GM19455 (cell line): ENCODE data around the gene MOAP1.
A peak's percentile ranks its signal among the peaks of the same experiment; 100 is the strongest.
"Not testable (repeated sequence)": the region's sequence is repeated elsewhere in the genome, so short reads cannot be mapped to it uniquely, and the experiment has no call there.

Experiments
- ATAC-seq: cut with Tn5 transposase; IDR thresholded peaks from one replicate; pipeline ENCODE4 v1.9.1; 2021; ENCODE audit not compliant: unreplicated experiment

The MOAP1 gene

DNA sequence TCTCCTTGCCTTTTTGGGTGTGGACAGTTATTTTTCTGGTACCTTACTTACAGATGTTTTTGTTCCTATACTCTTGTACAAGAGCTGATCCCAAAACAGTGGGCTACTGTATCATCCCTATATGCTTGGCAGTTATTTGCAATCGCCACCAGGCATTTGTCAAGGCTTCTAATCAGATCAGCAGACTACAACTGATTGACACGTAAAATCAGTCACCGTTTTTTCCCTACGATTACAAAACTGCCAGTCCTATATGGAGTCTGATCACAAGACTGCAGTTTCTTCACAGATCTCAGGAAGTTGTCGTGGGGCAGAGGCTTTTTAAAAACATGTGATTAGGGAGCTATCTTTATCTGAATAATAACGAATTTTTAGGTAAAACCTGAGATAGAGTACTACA, 1.8 kb upstream of the MOAP1 start:
- ATAC-seq, result no peak

DNA sequence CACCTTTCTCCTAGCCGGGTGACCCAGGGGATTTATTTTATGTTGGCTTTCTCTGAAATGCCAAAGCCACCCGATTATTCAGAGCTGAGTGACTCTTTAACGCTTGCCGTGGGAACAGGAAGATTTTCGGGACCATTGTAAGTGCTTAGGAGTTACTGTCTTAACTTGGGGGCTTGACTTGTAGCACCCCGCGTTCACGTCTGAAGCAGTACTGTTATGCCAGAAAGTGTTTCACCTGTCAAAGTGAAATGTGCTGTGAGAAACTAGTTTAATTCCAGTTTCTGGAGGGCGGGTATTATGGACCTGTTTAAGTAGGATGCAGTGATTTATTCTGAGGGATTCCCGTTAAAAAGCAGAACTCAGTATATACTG, 638 bp upstream of the MOAP1 start:
- ATAC-seq, result peak; percentile 7

DNA sequence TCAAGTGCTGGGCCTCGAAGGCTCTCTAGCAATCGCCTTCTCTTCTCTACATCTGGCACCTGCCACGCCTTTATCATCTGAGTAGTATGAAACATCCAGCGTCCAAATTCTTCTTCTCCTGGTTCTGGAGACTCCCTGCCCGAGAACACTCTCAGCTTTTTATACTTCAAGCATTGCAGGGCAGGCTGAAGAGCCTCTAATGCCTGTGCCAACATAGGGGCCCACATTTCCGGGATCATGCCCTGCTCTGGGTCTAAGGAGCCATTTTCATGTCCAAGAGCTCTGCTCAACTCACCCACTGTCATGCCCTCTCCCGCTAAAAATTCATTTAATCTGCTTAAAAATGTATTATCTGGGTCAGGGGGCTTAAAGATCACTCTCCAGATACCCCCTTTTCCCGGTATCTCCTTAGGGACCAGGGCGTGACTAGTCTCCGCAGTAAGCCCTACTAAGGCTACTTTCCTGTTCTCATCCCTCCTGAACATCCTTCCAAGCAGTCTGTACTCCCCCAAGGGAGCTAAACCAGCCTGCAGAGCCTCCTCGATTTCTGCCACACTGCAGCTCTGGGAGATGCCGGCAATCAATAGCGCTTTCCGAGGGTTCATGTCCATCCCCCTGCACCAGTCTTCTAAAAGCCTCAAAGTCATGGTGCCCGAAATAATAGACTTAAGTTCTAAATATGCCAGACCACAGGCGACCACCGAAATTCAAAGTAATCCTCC, 940 bp downstream of the MOAP1 start:
- no peak for ATAC-seq

DNA sequence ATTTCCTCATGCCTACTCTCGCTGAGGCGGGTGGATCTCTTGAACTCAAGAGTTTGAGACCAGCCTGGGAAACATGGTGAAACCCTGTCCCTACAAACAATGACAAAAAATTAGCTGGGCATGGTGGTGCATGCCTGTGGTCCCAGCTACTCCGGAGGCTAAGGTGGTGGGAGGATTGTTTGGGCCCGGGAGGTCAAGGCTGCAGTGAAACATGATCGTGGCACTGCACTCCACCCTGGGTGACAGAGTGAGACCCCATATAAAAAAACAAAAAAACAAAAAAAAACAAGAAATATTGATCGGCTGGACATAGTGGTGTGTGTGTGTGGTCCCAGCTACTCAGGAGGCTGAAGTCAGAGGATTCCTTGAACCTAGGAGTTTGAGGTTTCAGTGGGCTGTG, 9.2 kb downstream of the MOAP1 start:
- ATAC-seq, result no peak

DNA sequence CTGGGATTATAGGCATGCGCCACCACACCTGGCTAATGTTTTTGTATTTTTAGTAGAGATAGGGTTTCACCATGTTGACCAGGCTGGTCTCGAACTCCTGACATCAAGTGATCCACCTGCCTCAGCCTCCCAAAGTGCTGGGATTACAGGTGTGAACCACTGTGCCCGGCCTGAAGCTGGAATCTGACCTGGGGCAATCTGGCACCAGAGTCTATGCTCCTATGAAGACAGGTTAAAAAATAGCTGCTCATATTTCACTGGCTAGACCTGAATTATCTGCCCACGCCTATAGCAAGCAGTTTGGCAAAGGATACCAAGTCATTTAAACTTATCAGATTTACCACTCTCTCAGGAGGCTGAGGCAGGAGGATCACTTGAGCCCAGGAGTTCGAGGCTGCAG, 10.0 kb downstream of the MOAP1 start:
- not testable (repeated sequence) for ATAC-seq

DNA sequence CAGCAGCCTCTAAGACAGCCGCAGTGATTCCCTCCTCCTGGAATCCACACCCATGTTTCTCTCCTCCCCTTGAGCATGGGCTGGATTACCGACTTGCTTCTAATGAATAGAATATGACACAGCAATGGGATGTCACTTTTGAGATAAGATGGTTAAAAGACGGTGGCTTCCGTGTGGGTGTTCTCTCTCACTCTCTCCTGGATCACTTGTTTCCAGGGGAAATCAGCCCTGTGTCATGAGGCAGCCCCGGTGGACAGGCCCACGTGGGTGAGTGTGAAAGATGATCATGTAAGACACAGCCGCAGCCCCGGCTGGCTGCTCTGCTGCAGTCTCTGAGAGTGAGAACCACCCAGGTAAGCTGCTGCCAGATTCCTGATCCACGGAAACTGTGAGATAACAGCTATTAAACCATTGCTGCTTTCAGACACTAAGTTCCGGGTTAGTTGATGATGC, 10.7 kb downstream of the MOAP1 start:
- no peak for ATAC-seq

DNA sequence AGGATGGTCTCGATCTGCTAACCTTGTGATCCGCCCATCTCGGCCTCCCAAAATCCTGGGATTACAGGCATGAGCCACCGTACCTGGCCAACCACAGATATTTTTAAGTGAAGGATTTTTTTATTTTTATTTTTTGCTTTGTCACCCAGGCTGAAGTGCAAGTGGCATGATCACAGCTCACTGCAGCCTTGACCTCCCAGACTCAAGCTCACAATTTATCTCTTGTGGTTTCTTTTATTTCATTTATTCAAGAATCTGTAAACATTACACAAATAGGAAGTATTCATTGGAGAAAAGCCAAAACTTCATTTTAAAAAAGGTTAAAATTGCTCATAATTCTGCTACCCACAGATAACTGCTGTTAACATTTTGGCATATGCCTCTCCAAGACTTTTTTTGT, 13.3 kb downstream of the MOAP1 start:
- no peak for ATAC-seq

DNA sequence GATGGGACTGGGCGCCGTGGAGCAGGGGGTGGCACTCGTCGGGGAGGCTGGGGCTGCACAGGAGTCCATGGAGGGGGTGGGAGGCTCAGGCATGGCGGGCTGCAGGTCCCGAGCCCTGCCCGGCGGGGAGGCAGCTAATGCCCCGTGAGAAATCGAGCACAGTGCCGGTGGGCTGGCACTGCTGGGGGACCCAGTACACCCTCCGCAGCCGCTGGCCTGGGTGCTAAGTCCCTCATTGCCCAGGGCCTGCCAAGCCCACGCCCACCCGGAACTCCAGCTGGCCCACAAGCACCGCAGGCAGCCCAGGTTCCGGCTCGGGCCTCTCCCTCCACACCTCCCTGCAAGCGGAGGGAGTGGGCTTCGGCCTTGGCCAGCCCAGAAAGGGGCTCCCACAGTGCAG, 14.6 kb downstream of the MOAP1 start:
- not testable (repeated sequence) for ATAC-seq

DNA sequence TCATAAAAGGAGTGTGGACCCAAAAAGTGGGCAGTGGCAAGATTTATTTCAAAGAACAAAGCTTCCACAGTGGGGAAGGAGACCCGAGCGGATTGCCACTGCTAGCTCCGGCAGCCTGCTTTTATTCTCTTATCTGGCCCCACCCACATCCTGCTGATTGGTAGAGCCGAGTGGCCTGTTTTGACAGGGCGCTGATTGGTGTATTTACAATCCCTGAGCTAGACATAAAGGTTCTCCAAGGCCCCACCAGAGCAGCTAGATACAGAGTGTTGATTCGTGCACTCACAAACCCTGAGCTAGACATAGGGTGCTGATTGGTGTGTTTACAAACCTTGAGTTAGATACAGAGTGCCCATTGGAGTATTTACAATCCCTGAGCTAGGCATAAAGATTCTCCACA, 15.1 kb downstream of the MOAP1 start:
- ATAC-seq, result not testable (repeated sequence)

DNA sequence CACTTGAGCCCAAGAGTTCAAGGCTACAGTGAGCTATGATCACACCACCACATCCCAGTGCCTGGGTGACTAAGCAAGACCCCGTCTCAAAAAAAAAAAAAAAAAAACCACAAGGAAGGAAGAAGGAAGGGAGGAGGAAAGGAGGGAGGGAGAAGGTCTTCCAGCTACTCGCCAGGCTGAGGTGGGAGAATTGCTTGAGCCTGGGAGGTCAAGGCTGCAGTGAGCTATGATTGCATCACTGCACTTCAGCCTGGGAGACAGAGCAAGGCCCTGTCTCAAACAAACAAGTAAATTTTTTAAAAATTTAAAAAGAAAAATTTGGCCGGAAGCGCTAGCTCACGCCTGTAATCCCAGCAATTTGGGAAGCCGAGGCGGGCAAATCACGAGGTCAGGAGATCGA, 16.1 kb downstream of the MOAP1 start:
- ATAC-seq, result not testable (repeated sequence)

DNA sequence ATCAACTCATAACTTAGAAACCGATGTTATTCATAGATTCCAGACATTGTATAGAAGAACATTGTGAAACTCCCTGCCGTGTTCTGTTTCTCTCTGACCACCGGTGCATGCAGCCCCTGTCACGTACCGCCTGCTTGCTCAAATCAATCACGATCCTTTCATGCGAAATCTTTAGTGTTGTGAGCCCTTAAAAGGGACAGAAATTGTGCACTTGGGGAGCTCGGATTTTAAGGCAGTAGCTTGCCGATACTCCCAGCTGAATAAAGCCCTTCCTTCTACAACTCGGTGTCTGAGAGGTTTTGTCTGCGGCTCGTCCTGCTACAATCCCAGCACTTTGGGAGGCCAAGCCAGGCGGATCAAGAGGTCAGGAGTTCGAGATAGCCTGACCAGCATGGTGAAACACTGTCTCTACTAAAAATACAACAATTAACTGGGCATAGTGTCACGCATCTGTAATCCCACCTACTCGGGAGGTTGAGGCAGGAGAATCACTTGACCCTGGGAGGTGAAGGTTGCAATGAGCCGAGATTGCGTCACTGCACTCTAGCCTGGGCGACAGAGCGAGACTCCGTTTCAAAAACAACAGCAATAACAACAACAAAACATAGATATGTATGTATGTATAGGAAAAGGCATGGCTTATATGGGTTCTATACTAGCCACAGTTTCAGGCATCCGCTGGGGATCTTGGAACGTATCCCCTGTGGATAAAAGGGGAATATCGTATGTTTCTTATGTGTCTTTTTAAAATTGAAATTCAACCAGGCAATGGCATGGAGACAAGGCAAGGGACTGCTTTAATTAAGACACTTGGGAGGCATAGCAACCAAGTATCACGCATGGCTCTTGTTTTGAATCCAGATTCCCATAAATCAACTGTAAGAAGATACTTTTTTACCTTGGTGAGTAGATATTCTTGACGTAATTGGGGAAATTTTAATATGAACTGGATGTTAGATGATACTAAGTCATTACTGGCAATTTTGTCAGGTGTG, 19.1 kb downstream of the MOAP1 start:
- not testable (repeated sequence) for ATAC-seq

DNA sequence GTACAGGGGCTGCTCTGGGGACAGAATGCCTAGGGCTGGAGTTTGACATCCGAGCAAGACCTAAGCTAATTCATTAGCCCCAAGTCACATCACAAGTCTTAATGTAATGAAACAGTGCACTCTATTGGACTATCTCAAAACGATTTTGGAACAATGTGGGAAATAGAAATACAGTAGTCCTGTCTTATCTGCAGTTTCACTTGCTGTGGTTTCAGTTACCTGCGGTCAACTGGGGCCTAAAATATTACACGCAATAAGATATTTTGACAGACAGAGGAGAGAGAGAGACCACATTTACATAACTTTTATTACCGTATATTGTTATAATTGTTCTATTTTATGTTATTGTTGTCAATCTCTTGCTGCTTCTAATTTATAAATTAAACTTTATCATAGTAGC, 21.1 kb downstream of the MOAP1 start:
- ATAC-seq, result no peak

DNA sequence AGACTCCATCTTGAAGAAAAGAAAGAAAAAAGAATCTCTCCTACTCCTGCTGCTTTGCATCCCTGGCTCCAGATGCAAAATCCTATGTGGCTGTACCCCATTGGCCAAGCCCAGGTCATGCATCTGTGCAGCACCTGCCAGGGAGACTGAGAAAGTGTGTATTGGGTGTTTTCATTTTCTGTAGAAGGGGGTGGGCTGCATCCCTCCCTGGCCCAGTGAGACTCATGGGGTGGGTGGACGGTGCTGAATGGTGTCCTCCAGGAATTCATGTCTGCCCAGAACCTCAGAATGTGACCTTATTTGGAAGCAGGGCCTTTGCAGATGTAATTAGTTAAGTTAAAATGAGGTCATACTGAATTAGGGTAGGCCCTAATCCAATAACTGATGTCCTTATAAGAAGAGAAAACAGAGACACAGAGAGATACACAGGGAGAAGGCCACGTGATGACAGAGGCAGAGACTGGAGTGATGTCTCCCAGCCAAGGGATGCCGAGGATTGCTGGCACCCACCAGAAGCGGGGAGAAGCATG, 23.2 kb downstream of the MOAP1 start:
- ATAC-seq, result no peak

DNA sequence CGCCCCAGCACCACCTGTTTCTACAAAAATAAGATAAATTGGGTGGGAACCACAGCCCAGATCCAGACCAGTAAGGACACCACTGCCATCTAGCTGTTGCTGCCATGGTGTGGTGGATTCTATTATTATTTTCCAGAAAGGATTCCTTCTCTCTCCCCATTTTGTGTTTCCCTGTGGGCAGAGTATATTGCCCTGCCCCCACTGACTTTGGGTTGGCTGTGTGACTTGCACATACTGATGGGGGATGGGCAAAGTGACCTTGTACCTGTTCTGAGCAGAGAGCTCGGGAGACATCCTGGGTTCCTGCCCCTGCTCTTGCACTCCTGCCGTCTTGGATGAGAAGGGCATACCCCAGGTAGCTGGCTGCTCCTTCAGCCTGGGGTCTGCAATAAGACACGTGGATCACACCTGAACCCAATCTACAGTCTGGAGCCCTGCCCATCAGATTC, 24.3 kb downstream of the MOAP1 start:
- no peak for ATAC-seq

DNA sequence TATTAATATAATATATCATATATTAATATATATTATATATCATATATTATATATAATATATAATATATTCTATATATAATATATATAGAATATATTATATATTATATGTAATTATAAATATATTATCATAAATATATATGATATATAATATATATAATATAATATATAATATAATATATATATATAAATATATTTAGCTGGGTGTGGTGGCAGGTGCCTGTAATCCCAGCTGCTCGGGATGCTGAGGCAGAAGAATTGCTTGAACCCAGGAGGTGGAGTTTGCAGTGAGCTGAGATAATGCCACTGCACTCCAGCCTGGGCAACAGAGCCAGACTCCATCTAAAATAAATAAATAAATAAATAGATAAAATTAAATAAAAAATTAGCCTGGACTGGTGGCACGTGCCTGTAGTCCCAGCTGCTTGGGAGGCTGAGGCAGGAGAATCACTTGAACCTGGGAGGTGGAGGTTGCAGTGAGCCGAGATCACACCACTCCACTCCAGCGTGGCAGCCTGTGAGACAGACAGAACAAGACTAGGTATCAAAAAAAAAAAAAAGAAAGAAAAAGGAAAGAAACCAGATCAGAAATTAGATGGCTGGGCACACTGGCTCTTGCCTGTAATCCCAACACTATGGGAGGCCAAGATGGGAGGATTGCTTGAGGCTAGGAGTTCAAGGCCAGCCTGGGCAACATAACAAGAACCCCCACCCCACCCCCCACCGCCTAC, 24.9 kb downstream of the MOAP1 start:
- ATAC-seq, result not testable (repeated sequence)

DNA sequence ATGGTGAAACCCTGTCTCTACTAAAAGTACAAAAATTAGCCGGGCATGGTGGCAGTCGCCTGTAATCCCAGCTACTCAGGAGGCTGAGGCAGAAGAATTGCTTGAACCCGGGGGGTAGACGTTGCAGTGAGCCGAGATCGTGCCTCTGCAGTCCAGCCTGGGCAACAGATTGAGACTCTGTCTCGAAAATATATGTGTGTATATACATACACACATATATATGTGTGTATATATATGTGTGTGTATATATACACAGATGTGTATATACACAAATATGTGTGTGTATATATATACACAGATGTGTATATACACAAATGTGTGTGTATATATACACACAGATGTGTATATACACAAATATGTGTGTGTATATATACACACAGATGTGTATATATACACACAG, 26.3 kb downstream of the MOAP1 start:
- ATAC-seq, result not testable (repeated sequence)

DNA sequence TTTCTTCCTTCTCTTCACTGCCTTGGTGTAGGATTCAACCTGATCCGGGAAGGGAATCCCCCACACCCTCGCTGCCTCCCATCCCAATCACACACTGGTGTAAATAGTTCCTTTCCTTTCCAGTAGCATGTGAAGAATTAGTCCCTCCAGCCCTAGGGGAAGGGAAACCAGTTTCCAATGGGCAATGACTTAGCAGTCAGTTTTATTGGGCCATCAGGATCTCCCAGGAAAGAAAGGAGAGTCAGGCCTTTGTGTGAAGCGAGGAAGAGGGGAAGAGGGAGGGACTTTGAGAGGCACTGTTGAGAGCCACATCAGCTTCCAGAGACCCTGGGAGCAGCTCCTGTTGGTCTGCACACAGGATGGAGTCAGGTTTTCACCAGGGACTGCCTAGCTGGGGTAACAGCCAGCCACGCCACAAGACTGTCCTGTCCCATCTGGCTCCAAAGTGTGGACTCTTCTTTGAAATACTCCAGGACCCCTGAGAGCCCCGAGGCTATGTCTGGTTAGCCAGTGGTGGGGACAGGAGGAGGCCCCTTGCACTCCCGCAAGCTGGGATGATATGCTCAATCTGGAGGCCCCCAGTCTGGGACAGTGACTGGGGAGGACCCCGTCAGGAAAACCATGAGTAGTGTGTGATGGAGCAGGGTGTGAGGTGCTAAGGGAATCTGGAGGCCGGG, 27.9 kb downstream of the MOAP1 start:
- ATAC-seq, result no peak

DNA sequence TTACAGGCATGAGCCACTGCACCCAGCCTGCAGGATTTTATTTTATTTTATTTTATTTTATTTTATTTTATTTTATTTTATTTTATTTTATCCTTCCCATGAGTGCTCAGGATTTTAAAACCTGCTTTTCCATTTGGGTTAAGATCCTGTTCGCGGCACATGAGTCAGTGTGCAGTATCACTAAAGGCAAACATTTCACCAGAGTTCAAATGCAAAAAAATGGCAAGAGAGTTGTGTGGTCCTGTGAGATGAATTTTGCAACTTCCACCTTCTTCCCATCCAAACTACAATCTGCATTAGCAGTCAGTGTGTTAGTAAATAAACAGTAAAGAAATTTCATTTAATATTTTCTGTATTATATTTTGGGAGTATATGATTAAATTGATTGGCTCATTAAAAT, 29.0 kb downstream of the MOAP1 start:
- no peak for ATAC-seq

DNA sequence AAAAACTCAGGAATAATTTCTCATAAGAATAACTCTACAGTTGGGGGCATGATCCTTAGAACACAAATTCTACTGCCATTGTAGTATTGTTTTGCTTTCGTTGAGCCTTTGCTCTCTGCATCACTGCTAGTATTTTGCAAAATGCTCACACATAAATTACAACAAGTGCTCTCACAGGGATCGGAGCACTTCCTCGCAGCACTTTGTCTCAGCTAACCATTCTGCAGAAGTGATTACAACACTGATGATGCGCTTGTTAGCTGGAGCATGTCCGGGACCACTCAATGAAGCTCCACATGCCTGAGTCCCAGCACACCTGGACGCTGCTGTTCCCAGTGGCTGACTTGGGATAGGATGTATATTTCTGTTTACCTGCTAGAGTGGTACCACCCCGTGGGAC, 31.6 kb downstream of the MOAP1 start:
- no peak for ATAC-seq
